GM21717 (cell line): ENCODE data around the gene PSPN.

Source experiments
- ATAC-seq: cut with Tn5 transposase; IDR thresholded peaks from one replicate; pipeline ENCODE4 v1.9.1; 2021; ENCODE audit warnings: mild to moderate bottlenecking, moderate library complexity; ENCODE audit not compliant: unreplicated experiment

PSPN gene, protein sequence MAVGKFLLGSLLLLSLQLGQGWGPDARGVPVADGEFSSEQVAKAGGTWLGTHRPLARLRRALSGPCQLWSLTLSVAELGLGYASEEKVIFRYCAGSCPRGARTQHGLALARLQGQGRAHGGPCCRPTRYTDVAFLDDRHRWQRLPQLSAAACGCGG

DNA sequence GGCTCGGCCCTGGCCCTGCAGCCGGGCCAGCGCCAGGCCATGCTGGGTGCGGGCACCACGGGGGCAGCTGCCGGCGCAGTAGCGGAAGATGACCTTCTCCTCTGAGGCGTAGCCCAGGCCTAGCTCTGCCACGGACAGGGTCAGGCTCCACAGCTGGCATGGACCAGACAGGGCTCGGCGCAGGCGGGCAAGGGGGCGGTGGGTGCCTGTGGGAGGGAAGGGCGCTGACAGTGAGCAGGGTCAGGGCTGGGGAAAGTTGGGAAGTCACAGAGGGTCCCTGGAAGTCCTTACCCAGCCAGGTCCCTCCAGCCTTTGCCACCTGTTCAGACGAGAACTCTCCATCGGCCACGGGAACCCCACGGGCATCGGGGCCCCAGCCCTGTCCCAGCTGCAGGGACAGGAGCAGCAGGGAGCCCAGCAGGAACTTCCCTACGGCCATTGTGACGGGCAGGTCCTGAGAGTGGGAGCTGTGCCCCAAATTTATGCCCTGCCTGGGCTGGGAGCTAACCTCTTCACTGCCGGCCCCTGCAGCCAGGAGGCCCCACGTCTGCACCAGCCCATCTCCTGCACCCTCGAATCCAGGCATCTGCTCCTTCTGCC lies at the start of gene PSPN:
Gene PSPN, minus strand, starts transcription at position 523 of the 600 bp plus-strand sequence. Its CDS starts 84 bp downstream, at position 439.
- ATAC-seq: no peak

GRCh38 chr19:6424939-6425731 lies 49.4 kb upstream of the PSPN start:
- peak; percentile 79 for ATAC-seq

- ATAC-seq: no peak
Observed at GRCh38 chr19:6424195-6424938, 48.6 kb upstream of the PSPN start, which contains the start of gene KHSRP. Gene KHSRP, minus strand, starts transcription at chr19:6424811. Its CDS starts 110 bp downstream, at chr19:6424701.

GRCh38 chr19:6423499-6424194 lies 47.9 kb upstream of the PSPN start:
- ATAC-seq: no peak

DNA sequence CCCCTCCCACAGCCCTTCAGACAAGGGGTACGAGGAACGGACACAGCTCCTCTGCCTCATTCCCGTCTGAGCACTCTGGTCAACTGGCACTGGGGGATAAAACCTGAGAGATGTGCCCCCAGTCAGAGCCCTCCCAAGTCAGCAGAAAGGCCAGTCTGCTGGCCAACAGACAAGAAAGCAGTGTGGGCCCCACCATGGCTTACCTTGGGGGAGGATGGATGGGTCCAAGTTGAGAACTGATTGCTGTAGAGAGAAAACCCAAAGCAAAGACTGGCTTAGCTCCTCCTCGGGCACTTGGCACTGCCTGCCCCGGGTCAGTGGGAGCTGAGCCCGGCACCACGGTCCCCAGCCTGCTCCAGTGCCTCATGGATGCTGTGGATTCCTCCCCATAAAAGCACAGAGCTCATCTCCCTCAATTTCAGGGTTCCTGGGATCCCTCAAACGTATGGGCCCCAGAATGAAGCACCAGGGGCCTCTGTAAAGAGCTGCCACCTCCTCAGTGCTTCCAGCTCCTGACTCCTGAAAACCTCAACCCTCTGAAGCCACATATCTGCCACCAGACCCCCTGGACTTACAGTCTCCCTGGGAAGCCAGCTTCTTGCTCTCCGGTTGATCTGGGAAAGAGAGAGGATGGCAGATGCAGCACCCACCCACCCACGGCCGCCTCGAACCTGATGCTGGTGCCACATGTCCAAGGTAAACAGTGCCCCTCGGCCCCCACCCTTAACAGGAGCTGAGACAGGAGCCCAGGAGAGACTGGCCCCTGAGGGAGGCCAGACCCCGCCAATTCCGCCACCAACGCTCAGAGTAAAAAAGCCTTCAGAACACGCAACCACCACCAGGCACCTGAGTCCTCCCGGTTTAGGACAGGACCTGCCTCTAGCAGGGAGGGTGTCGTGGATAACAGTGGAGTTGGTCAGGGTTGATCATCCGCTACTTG lies 45.6 kb upstream of the PSPN start:
- ATAC-seq: no peak

DNA sequence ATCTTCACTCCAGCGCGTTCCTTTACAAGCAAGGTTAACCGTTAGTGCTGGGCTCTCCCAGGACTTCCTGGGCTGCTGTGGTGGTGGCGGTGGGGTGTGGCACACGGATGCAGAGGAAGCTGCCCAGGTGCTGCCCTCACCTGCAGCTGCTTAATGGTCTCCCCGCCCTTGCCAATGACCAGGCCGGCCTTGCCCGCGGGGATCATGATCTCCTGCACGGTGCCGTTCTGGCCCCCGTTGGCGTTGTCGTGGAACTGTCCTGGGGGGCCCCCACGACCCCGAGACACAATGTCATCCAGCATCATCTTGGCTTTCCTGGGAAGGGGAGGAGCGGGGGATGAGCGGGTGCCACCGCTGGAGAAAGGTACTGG lies 42.8 kb upstream of the PSPN start:
- no peak for ATAC-seq

DNA sequence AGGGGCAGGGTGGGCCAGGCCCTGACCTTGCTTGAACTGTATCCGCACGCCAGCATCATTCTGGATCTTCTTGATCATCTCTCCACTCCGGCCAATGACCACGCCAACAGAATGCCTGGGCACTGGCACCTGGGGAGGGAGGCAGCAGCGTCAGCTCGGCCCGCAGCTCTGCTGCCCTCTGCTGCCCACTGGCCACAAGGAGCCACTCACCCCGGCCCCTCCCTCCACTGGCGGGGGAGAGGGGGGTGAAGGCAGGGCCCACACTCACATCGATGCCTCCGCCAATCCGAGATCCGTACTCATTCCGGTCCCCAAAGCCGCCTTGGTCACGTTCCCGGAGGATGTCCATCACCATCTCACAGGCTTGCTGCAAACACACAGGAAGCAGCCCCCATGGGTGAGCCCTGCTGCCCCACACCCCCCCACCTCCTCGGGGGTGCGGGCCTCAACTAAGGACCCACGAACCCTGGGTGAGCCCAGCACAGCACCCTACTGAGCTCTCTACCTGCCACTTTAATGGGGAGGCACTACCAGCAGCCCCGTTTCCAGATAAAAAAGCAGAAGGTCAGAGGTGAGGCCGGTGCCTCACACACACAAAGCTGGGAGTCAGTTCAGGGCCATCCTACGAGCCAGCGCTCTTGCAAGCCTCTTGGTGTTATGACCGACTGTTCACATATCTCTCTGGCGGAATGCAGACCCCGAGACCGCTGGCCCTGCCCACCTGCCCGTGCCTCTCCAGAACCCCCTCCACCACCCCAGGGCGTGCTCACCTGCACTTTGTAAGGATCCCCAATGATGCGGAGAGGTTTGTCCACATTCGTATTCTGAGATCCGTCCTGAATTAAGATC lies 42.2 kb upstream of the PSPN start:
- no peak for ATAC-seq

DNA sequence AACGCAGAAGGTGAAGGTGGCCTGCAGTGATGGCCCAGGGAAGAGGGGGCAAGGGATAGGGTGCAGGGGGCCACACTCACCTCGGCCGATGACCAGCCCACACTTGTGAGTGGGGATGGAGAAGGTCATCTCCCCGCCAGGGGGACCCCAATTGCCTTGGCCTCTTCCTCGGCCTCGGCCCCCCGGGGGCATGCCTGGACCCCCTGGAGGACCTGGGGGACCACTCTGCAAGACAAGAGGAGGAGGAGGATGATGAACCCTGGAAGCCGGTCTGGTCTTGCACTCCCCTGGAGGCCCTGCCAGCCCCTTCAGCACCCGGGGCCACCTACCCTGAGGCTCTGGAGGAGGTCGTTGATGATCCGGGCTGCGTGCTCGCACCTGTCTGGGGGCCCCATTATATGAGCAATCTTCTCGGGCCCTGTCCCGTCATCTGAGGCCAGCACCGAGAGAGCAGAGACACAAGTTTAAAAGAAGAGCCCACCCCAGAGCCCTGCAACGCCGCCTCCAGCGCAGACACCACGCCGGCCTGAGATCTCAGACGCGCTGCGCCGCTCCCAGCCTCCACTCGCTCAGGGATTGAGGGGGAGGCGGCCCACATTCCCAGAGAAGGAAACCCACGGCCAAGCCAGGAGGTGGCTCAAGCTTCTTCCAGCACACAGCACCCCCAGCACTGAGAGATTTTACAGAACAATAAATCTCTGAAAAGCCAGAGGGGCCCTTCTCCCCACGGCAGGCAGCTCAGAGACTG lies 41.1 kb upstream of the PSPN start:
- no peak for ATAC-seq

- no peak for ATAC-seq
Observed at GRCh38 chr19:6415591-6416190, 40.0 kb upstream of the PSPN start.

- no peak for ATAC-seq
Observed at GRCh38 chr19:6414793-6415590, 39.3 kb upstream of the PSPN start.

DNA sequence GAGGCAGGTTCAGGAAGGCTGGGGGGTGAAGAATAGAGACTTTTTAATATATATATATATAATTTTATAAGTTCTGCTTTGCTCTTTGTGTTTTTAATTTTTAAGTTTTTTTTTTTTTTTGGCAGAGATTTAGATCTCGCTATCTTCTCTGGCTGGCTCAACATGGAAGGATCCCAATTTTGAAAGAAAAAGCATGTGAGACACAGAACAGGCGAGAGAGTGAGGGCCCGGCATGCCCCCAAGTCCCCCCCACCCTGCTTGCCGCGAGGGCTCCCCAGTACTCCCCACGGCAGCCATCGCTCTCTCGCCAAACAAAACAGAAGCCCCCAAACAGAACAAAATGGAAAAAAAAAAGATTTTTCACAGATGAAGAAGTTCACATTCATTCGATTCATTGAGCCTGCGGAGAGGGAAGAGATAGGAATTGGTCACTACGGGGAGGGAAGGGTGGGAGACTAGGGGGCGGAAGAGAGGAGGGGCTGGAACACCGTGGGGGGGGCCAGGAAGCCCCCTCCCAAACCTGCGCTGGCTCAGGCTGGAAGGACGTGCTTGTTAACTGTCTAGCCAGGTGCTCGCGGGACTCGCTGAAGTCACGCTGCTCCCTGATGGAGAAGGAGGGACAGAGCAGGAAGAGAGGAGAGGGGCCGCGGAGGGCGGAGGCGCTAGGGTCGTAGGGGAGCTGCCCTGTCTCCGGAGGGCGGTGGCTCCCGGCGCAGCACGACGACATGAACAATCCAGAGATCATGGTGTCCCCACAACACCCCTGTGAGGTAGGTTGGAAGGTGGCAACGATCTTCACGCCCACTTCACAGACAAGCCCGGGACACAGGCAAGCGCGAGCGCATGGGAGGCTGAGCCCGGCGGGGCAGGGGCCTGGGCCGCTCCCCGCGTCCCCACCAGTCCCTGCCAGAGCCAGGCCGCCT lies 38.2 kb upstream of the PSPN start:
- no peak for ATAC-seq

DNA sequence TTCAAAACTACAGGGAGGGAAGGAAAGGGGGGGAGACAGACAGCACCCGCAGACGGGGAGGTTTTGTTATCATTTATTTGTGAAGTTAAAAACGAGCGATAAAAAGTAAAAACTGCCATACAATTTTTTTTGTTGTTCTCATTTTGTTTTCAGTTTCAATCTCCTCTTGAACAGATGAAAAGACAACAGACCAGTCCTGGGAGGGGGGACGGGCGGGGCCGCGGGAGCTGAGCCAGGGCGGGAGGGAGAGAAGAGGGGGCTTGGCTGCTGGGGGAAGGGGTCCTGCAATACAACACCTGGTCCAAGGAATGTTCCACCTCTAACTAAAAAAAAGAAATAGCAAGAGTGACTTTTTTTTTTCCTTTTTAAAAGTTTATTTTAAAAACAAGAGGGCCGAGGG lies 37.6 kb upstream of the PSPN start:
- ATAC-seq: no peak

GRCh38 chr19:6412447-6413091 lies 36.8 kb upstream of the PSPN start:
- no peak for ATAC-seq

GRCh38 chr19:6412061-6412446 lies 36.3 kb upstream of the PSPN start:
- no peak for ATAC-seq

GRCh38 chr19:6409346-6409745 lies 33.6 kb upstream of the PSPN start:
- no peak for ATAC-seq
